Myocyte (in vitro differentiated cells): ENCODE data around the gene PRKCA. TPM values are rescaled to one million over a fixed set of nuclear protein-coding genes. Genes with fewer than 3 reads are reported as not detected.

Experiments
- DNase-seq: peaks from one replicate; pipeline ENCODE4 v3.0.0-alpha.2; 2012; ENCODE audit warnings: low read depth
- total RNA-seq: library from RNA; depleted of rRNA; stranded (reverse); fragments of >200 nt; gene quantifications from 2 replicates; pipeline ENCODE4 v1.2.3, GENCODE V29; 2014

The PRKCA gene
- total RNA-seq, 1 donor from 2014 or later, result 8.6 TPM

DNA sequence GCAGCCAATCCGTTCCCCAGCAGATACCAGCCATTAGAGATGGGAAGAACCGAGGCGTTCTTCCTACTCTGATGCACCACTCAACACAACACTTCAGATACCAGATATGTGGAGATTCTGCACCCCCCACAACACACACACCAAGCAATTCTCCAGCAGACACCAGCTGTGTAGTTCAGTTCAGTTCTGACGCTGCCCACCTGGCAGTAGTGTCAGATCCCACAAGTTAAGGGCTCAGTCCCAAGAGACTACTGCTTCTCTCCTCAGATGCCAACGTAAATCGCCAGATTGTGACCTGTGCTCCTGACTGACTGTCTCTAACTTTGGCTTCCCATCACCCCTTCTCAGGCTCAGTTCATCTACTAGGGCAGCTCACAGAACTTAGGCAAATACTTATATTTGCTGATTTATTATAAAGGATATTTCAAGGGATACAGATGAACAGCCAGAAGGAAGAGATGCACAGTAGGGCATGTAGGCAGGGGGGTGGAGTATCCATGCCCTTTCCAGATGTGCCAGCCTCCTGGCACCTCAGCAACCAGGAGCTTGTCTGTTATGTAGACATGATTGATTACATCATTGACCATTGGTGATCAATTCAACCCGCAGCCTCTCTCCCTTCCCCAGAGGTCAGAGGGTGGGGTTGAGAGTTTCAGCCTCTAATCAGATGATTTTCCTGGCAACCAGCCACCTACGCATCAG lies 110.6 kb downstream of the PRKCA start:
- peak; percentile 13 for DNase-seq

DNA sequence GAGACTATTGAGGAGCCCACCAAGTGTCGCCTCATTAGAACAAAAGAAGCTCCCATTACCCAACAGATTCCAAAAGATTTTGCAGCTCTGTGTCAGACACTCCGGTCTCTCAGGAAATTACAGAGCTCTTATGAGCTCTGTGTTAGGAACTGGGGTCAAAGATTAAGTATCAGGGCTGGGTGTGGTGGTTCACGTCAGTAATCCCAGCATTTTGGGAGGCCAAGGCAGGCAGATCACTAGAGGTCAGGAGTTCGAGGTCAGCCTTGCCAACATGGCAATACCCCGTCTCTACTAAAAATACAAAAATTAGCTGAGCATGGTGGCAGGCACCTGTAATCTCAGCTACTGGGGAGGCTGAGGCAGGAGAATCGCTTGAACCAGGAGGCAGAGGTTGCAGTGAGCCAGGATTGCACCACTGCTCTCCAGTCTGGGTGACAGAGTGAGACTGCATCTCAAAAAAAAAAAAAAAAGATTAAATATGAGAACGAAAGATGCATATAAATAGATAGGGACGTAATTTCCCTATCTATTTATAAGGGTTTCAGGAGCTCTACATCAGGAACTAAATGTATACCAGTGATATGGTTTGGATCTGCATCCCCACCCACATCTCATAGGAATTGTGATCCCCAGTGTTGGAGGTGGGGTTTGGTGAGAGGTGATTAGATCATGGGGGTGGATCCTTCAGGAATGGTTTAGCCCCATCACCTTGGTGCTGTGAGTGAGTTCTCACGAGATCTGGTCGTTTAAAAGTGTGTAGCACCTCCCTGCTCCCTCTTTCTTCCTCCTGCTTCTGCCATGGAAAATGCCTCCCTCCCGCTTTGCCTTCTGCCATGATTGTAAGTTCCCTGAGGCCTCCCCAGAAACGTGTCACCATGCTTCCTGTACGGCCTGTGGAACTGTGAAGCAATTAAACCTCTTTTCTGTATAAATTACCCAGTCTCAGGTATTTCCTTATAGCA lies 111.4 kb downstream of the PRKCA start:
- DNase-seq, result no peak

DNA sequence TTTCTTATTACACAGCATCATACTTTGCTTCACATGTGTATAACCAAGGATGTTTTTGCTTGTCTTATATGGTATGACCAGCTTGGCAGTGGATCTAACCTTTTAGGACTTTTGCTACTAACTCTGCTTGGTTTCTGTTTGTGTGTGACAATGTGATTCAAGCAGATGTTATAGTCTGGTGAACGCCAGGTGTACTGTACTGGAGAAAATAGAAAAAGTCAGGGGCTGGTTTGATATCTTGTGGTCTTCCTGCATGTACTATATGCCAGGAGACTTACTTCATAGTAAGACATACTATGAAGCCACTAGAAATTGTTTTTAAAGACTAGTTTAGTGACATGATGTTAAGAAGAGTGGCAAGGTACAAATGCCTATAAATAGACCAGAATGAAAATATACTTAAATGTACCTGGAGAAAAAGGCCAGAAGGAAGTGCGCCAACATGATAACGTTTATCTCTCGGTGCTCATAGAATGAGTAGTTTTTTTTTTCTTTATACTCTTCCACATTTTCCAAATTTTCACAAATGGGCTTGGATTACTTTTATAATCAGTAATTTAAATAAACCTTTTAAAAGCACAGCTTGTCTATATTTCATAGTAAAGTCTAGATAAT lies 112.3 kb downstream of the PRKCA start:
- no peak for DNase-seq

DNA sequence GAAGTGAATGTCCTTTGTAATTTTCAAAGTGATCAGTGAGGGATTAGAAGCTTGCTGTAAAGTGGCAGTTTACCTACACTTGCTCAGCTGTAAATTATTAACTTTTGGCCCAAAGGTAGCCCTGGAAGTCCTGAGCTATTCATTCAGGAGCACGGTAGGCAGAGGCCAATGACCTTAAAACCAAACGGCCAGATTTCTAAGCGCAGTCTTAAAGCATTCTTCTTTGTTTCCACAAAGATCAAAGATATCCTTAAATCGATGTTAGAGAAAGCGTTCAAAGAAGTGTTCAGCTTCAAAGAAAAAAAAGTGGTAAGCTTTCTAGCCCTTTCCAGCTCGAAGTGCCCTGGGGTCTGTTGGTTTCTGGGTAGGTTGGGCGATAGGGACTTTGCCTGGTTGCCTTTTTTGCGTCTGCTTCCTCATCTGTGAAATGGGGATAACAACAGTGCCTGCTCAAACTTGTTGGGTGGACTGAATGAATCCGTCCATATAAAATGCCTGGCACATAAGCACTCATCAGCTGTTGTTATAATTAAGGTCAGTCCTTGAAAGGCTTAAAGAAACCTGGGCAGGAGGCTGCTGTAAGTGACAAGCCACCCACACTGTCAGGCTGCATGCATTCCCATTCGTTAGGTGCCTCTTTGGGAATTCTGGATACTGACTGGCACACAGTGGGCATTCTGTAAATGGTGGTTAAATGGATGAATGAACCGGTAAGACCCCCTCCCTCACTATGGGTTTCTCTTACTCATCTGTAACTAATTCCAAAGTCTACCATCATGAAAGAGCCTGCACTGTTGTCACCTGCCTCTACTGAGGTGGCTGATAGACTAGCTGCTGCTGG lies 113.2 kb downstream of the PRKCA start:
- DNase-seq, result no peak

DNA sequence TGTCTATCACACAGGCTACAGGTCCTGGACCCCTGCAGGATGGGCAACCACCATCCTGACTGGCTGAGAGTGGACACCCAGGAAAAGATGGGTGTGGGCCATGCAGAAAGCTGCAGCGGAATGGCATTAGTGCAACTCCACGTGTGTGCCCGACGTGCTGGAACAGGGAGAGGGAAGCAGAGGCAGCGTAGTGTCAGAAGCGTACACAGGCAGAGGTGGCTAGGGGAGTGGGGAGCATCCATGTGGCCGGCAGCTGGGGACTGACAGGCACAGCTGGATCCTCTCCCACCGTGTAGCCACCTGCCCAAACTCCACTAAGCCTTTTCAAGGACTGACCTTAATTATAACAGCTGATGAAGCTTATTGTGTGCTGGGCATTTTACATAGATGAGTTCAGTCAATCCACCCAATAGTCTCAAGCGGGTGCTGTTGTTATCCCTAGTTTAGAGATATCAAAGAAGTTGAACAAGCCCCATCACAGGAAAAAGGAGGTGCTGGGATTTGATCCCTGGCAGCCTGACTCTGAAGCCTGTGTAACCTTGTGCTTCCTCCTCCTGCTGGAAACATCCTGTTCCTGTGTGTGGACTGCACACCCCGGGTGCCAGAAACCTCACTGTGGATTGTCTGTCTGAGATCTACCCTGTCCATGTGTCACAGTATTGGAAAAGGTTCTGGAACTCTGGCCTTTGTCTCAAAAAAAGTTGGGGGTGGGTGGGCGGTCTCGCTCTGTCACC lies 114.0 kb downstream of the PRKCA start:
- DNase-seq, result peak; percentile 41

DNA sequence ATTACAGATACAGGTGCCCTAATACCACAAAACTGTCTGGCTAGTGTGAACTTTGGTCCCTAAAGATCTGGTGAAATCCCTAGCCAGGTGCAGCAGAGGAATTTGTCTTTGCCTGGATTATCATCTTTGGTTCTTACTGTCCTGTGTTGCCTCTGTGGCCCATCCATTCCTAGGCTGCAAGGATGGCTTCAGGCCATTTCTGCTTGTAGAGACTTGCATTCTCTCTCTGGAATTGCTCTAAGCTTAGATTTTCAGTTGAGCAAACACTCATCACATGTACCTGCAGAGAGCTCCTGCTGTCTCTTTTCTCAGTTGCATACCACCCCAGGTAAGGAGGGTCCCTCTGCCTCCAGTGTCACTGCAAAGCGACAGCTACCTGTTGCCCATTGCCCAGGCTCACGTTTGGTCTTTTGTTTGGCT lies 114.9 kb downstream of the PRKCA start:
- no peak for DNase-seq

DNA sequence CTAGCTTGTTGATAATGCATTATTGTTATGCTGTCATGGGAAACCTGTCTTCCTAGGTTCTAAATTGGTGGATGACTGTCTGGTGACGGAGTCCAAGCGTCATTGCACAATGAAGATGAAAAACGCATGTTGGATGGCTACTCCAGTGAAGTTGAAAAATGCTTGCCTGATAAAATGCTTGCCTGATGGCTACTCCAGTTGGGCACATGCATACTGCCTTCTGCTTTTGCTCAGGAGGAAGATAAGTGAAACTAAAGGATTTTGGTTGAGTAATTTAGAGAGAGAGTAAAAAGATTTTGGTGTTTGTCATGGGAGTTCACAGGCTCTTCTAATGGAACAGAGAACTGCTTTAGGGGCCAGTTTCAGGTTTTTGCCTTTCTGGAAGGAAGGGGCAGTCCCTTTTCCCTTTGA lies 118.6 kb downstream of the PRKCA start:
- no peak for DNase-seq

DNA sequence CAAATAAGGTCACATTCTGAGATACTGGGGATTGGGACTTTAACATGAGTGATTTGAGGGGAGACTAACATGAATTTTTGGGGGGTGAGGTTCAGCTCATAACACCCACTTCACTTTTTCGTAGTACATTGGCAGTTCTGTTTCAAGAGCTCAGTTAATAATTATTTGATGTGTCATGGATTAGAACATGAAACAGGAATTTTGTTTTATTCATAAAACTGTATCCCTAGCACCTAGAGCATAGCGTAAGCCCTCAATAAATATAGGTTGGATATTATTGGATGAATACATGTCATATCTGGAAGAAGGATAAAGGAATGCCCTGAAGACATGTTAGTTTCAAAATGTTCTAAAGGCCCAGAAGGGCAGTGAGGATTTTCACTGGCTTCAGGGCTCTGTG lies 119.8 kb downstream of the PRKCA start:
- no peak for DNase-seq

DNA sequence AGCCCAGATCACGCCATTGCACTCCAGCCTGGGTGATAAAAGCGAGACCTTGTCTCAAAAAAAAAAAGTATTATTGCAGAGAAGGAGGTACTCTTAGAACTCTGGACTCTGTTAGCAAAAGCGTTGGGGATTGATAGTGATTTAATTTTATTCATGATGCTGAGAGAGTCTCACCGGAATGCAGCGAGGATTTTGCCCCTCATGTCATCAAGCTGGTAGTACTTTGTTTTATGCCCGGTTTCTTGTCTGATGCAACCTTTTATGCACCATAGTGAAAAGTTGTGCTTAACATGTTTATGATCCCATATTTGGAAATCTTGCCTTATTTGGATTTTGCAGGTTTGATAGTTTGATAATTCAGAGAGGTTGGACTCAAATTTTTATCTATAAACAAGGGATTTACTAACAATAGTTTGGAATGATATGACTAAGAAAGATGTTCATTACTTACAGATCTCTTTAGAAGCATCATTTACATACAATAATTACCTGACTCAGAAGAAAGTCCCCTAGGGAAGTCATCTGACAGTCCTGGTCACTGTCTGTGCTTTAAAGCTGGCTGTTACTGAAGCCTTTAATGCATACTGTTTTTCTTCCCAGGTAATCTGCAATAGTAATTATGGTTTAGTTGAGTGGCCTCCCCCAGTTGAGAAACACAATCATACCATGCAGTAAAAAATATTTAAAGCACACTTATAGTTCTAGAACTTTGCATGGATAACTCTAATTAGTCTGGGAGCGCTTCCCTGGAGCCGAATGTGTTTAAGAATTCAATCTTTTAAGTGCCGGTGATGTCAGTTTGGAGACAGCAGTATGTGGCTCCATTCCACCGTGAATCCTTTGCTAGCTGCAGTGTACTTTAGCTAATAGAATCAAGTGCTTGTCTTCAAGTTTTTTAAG lies 120.9 kb downstream of the PRKCA start:
- DNase-seq, result no peak

DNA sequence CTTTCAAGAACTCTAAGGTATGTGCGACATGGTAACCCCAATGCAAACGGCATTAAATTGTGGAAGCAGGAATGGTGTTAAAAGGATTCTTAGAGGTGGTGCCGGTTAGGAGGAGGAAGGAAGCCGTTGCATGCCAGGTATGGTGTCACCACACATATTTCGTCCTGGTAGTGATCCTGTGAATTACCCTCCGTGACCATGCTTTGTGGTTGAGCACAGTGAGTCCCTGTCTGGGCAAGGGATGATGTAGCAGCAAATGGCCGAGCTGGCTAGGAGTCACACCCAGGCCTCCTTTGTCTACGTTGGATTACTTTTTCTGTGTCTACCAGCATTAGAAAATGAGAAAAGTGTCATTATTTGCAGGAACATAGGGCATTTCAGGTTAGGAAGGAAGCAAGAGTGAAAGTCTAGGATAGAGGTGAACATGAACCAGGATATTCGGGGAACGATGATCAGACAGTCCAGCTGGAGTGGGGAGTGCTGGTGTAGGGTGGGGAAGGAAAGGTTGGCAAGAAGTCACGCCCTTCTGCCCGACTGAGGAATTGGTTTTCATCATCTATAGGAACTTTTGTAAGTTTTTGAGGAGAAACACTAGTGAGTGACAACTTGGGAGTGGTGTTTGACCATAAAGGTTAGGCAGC lies 123.5 kb downstream of the PRKCA start:
- no peak for DNase-seq

DNA sequence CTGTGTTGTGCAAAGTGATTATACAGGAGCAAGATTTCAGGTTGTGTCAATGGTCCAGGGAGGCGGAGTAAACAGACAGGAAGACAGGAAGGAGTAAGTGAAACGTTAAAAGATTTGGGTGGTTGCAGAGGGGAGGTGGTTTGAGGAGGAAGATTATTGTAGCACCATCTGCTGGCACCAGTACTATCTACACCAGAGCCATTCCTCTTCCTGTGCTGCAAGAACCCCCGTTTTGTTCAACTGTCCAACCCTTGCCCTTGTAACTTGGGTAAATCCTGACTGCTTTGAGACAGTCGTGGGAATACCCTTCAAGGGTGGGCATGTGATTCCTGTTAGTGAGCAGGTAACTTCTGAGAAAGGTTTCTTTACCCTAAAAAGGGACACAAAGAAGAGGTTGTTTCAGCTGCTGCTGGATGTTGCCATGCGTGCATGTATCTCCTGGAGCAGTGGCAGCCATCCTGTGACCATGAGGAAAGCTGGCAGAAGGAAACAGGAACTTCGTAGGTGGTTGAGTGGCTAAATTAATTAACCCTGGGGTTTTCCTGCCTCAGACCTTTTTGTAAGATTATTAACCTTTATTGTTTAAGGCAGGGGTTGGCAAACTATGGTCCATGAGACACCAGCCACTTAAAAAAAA lies 124.1 kb downstream of the PRKCA start:
- DNase-seq, result no peak

DNA sequence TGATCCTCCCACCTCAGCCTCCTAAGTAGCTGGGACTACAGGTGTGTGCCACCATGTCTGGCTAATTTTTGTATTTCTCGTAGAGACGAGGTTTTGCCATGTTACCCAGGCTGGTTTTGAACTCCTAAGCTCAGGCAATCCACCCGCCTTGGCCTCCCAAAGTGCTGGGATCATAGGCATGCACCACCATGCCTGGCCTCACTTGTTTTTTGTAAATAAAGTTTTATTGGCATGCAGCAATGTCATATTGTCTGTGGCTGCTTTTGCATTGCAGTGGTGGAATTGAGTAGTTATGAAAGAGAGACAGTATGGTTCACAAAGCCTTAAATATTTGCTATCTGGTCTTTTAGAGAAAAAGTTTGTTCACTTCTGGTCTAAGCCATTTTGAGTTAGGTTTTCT lies 124.7 kb downstream of the PRKCA start:
- DNase-seq, result no peak

DNA sequence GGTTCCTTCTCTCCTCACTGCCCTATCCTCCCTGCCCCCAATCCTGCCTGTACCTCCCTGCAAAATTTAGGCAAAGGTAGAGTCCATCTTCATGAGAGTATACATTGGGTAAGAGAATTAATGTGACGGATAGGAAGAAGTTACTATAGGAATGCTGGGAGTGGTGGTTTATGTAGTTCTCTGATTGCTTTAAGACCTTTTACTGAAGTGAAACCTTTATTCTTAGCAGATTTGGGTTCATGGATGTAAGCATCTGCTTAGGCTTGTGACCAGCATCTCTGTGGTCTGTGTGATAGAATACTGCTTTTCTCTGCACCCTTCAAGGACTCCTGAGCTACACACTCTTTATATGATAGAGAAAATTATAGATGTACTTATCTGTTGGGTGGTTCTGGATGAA lies 127.3 kb downstream of the PRKCA start:
- DNase-seq, result no peak

DNA sequence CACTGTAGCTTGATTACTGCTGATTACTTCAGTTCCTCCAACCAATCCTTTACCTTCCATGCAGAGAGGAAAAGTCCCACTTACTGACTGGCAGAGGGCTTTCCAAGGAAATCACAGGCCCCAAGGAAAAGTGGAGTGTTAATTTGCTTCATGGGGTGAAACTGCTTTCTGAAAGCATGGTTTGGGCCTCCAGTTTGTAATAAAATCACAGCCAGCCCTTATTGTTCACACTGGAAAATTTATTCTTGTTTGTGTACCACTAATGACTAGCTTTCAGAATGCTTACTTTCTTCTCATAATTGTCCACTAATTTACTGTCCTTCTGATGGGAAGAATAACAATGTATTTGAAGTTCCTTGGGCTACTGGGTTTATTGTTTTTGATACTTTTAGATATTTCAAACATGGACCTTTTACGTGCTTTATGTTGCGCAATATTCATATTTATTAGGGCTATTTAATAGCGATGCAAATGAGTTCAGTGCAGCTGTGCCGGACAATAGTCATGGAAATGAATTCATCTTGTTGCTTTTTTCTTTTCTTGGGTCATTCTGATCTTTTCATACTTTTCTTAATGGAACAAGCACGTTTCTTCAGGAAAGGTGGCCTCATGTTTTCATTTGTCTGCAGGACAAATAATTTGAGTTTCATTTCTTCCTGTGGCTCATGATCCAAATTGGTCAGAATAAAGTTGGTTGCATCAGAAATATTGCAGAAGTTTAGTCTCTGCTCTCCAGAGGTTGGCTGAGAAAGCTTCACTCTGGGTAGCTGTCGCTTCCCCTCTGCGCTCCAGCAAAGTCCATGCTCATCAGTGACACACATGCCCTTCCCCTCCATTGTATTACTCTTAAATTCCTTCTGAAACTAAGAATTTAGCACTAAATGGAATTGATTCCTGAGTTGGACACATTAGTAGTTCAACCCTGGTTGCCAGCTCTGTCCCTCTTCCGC lies 128.7 kb downstream of the PRKCA start:
- DNase-seq, result no peak

DNA sequence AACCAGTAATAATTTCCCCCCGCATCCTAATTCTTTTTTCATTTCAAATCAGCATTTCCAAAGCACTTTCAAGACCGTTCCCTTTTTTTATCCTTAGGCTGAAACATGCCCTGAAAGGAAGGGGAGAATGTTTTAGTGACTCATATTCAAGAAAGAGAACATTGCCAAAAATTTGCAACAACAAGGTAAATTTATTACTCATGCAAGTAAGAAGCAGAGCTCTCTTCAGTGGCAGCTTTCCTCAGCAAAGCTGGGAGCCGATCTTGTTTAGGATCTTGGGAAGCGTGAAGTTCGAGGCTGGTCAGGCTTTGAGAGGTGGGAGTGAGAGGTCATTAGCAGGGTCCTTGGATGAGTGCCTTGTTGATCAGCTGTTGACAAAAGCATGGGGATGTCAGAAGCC lies 129.5 kb downstream of the PRKCA start:
- DNase-seq, result peak; percentile 32

DNA sequence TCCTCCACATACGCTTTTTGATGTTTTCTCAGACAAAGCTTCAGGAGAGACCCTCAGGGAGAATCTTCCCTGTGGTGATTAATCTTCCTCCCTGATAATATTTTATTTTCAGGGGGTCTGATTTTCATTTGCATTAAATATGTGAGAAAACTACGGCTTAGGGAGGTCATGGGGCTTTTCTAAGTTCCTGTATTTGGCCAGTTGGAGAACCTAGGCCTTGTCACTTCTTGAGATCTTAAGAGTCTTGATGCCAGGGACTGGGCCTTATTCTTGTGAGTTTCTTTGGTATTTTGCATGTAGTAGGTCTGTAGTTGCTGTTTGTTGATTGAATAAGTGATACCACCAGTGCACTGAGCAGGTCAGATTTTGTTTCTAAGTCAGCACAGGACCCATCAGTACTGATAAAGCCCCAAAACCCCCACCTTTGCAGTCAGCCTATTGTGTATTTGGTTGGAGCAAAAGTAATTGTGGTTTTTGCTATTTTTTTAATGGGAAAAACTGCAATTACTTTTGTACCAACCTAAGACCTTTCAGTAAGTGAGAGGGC lies 130.1 kb downstream of the PRKCA start:
- no peak for DNase-seq

DNA sequence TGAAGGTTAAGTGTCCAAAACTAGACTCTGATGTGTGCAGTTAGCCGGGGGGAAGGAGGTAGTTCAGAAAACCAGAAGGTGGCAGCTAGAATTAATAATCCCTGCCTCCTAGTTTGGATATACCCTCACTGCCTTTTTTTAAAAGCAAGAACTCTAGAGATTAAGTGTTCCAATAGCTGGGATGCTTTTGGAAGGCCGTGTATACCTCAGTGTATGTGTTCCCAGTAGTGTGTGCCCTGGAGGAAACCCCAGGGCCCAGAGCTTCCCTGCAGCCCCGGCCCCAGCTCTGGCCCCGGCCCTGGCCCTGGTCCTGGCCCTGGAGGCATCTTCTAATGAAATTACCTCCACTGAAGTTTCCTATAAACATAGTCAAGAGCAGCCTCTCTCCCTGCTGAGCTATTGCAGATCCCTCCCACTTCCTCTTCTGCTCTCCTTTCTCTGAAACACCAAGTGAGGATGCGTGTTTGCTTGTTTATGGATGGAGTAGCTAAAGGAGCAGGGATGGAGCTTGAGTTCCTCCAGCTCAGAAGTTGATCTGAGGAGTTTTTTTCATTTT lies 130.7 kb downstream of the PRKCA start:
- no peak for DNase-seq
